Endodermal cell (in vitro differentiated cells): ENCODE results near the gene ZNF771. TPM values are rescaled to one million over a fixed set of nuclear protein-coding genes. Genes with fewer than 3 reads are reported as not detected.
A peak's percentile ranks its signal among the peaks of the same experiment; 100 is the strongest.

Source experiments
- DNase-seq: peaks from one replicate; pipeline ENCODE4 v3.0.0-alpha.2; 2017
- H3K27ac ChIP-seq: 2 replicates; pipeline ENCODE4 v1.5.1; 2013; ENCODE audit warnings: mild to moderate bottlenecking, low read depth, low read length, moderate library complexity
- H3K27me3 ChIP-seq: 2 replicates; pipeline ENCODE4 v1.6.1; 2013; ENCODE audit warnings: mild to moderate bottlenecking, low read length, moderate library complexity; ENCODE audit not compliant: insufficient read depth, control insufficient read depth, poor library complexity, severe bottlenecking
- H3K36me3 ChIP-seq: 2 replicates; pipeline ENCODE4 v1.7.0; 2013; ENCODE audit warnings: mild to moderate bottlenecking, low read length, moderate library complexity; ENCODE audit not compliant: control insufficient read depth, insufficient read depth
- H3K4me1 ChIP-seq: one replicate; pipeline ENCODE4 v1.7.0; 2013; ENCODE audit warnings: low read length; ENCODE audit not compliant: control insufficient read depth, insufficient read depth
- H3K4me3 ChIP-seq: 2 replicates; pipeline ENCODE4 v1.5.1; 2013; ENCODE audit warnings: mild to moderate bottlenecking, low read length, moderate library complexity
- H3K9ac ChIP-seq: 2 replicates; pipeline ENCODE4 v1.6.1; 2013; ENCODE audit warnings: mild to moderate bottlenecking, low read length, moderate library complexity; ENCODE audit not compliant: poor library complexity, severe bottlenecking; ENCODE audit errors: extremely low read depth
- H3K9me3 ChIP-seq: 2 replicates; pipeline ENCODE4 v1.6.1; 2013; ENCODE audit warnings: mild to moderate bottlenecking, low read length, moderate library complexity; ENCODE audit not compliant: control insufficient read depth
- H3K27ac Mint-ChIP-seq: 2 replicates; pipeline ENCODE4 v1.8.0; 2020; ENCODE audit warnings: mixed read lengths
- H3K27me3 Mint-ChIP-seq: 2 replicates; pipeline ENCODE4 v1.8.0; 2021; ENCODE audit warnings: mild to moderate bottlenecking, mixed read lengths; ENCODE audit not compliant: insufficient read depth
- H3K36me3 Mint-ChIP-seq: 2 replicates; pipeline ENCODE4 v1.8.0; 2020; ENCODE audit warnings: low read depth, mixed read lengths
- H3K4me1 Mint-ChIP-seq: 2 replicates; pipeline ENCODE4 v1.8.0; 2020; ENCODE audit warnings: mixed read lengths
- H3K4me3 Mint-ChIP-seq: 2 replicates; pipeline ENCODE4 v1.8.0; 2020; ENCODE audit warnings: mild to moderate bottlenecking, moderate library complexity, mixed read lengths
- H3K9me3 Mint-ChIP-seq: 2 replicates; pipeline ENCODE4 v1.8.0; 2020; ENCODE audit warnings: mild to moderate bottlenecking, mixed read lengths
- CTCF ChIP-seq: fragments of 200-600 bp; sonication (generic); conservative IDR thresholded peaks from 2 replicates; pipeline ENCODE4 v1.5.0; 2021; ENCODE audit warnings: antibody characterized with exemption, mild to moderate bottlenecking
- WGBS, 2 experiments: methylation state at CpG; one replicate each; pipeline versions ENCODE4 v1.1.5 to v1.1.7; 2013; ENCODE audit warnings: missing lambda C conversion rate in 2 of 2, mixed read lengths in 1 of 2; ENCODE audit not compliant: insufficient coverage in 1 of 2, insufficient read length in 1 of 2; 5-methylcytosine and 5-hydroxymethylcytosine counted together
- total RNA-seq, 2 donors: library from RNA; stranded (reverse); fragmentation: NEBNext Ultra II Directional in 1 of 2; extraction: Animal tissue kit (Norgen Biotek cat#: 25700) in 1 of 2; gene quantifications; 2 replicates in 1 of 2; 3 replicates in 1 of 2; pipeline ENCODE4 v1.2.1, GENCODE V29; 2021

ZNF771 gene
- total RNA-seq, 2 donors from 2014 or later, result 14.7 to 16.6 TPM

GRCh38 chr16:30413112-30413806 is 5.9 kb downstream of the ZNF771 start:
- Mint-ChIP-seq H3K4me1 (peaks cover 14% of the 10 kb centered on the region), H3K9me3 (no peaks in the 10 kb centered on the region), H3K4me3 (no peak overlapping the region), H3K36me3 (peaks cover 44% of the 10 kb centered on the region), H3K27ac (peak overlapping the region; percentile 35), H3K27me3 (no peaks in the 10 kb centered on the region)
- no peak for DNase-seq
- Histone ChIP-seq H3K27ac (no peak overlapping the region), H3K27me3 (no peaks in the 10 kb centered on the region), H3K9ac (no peak overlapping the region), H3K4me1 (no peaks in the 10 kb centered on the region), H3K4me3 (no peak overlapping the region), H3K36me3 (peaks cover 39% of the 10 kb centered on the region), H3K9me3 (no peaks in the 10 kb centered on the region)
- 90 to 96% methylated on average over 4 to 5 of the region's 6 CpGs for WGBS, 2 experiments
- no peak for TF ChIP-seq CTCF

DNA sequence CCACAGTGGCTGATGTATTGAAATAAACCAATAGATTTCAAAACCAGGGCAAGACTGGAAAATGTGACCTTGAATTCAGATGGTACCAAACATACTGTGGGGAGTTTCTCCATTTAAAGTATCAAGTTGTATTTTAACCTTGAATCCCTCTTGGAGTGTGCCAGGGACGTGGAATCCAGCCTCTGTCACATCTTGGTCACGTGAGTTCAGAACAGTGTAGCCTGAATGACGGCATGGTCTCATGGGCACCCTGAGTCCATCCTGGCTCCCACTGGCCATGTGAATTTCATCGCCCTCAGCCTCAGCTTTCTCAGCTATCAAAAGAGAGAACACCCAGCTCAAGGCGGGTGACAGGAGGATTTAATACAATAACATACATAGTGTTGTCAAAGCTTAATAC is 6.8 kb downstream of the ZNF771 start:
- WGBS, 2 experiments, result 96 to 100% methylated on average over 1 to 4 of the region's 5 CpGs
- no peak for DNase-seq
- Histone ChIP-seq H3K27ac (no peak overlapping the region), H3K9me3 (no peaks in the 10 kb centered on the region), H3K27me3 (no peaks in the 10 kb centered on the region), H3K4me1 (no peaks in the 10 kb centered on the region), H3K9ac (no peak overlapping the region), H3K4me3 (no peak overlapping the region), H3K36me3 (peaks cover 48% of the 10 kb centered on the region)
- no peaks in the 10 kb centered on the region for H3K27me3 Mint-ChIP-seq
- TF ChIP-seq CTCF, result no peak
- H3K27ac Mint-ChIP-seq, result no peak overlapping the region
- peaks cover 46% of the 10 kb centered on the region for H3K36me3 Mint-ChIP-seq
- H3K9me3 Mint-ChIP-seq, result no peaks in the 10 kb centered on the region
- H3K4me1 Mint-ChIP-seq, result peaks cover 15% of the 10 kb centered on the region
- no peak overlapping the region for H3K4me3 Mint-ChIP-seq

GRCh38 chr16:30416047-30416603 is 8.7 kb downstream of the ZNF771 start:
- Mint-ChIP-seq H3K4me3 (no peak overlapping the region), H3K9me3 (no peaks in the 10 kb centered on the region), H3K27me3 (no peaks in the 10 kb centered on the region), H3K27ac (no peak overlapping the region), H3K4me1 (peaks cover 15% of the 10 kb centered on the region), H3K36me3 (peaks cover 49% of the 10 kb centered on the region)
- DNase-seq, result no peak
- H3K4me1 ChIP-seq, result no peaks in the 10 kb centered on the region
- no peak overlapping the region for H3K4me3 ChIP-seq
- H3K36me3 ChIP-seq, result peaks cover 53% of the 10 kb centered on the region
- 88 to 94% methylated on average over 4 of the region's 4 CpGs for WGBS, 2 experiments
- H3K27ac ChIP-seq, result no peak overlapping the region
- no peak overlapping the region for H3K9ac ChIP-seq
- H3K27me3 ChIP-seq, result no peaks in the 10 kb centered on the region
- TF ChIP-seq CTCF, result no peak
- no peaks in the 10 kb centered on the region for H3K9me3 ChIP-seq
